Fibroblast of skin of back (primary cell): Measurements from ENCODE around the gene DEFB112.

Source experiments
- DNase-seq: peaks from one replicate; pipeline ENCODE4 v3.0.0-alpha.2; 2013

Gene DEFB112

DNA sequence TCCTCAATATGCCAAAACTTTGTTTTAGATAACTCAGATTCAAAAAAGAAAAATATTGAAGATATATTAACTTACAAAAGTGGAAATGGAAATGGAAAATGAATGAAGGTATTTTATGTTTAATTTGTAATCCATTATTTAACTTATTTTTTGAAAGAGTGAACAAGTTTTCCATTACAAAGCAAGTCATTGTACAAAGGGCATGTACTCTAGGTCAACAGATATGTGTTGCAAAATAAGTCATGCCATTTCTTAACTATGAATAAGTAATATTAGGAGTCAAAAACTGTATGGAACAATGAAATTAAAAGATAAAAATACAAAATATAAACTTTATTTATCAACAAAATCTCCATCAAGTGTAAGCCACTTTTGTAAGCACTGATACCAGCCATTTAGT lies 54.5 kb downstream of the DEFB112 start:
- no peak for DNase-seq
